ENCODE data around the gene ZNF892. TPM values are rescaled to one million over a fixed set of nuclear protein-coding genes. Genes with fewer than 3 reads are reported as not detected.
"Not testable (repeated sequence)": the region's sequence is repeated elsewhere in the genome, so short reads cannot be mapped to it uniquely, and the experiment has no call there.

ZNF892 gene
- polyA plus RNA-seq, 4 donors, result 4.7 to 5.3 (median 5.1) TPM

- no peak for DNase-seq (ENCODE audit: low read depth in 4 of 4, low spot score in 3 of 4)
Measured at GRCh38 chr2:95220449-95220848, 13.1 kb downstream of the ZNF892 start.

- DNase-seq (ENCODE audit: low read depth in 4 of 4, low spot score in 3 of 4), result no peak
Measured at GRCh38 chr2:95225658-95226057, 18.3 kb downstream of the ZNF892 start.

GRCh38 chr2:95231723-95232122 is 24.4 kb downstream of the ZNF892 start:
- peak in 3 of 4 donors; percentile 27 to 46 (median 40) for DNase-seq (ENCODE audit: low read depth in 4 of 4, low spot score in 3 of 4)

GRCh38 chr2:95232232-95232631 is 24.9 kb downstream of the ZNF892 start:
- no peak for DNase-seq (ENCODE audit: low read depth in 4 of 4, low spot score in 3 of 4)

GRCh38 chr2:95234286-95234785 is 27.0 kb downstream of the ZNF892 start:
- DNase-seq (ENCODE audit: low read depth in 4 of 4, low spot score in 3 of 4), result no peak

- DNase-seq (ENCODE audit: low read depth in 4 of 4, low spot score in 3 of 4), result no peak
Measured at GRCh38 chr2:95234816-95235215, 27.5 kb downstream of the ZNF892 start.

- DNase-seq (ENCODE audit: low read depth in 4 of 4, low spot score in 3 of 4), result no peak
Measured at GRCh38 chr2:95238131-95238530, 30.8 kb downstream of the ZNF892 start.

- no peak for DNase-seq (ENCODE audit: low read depth in 4 of 4, low spot score in 3 of 4)
Measured at GRCh38 chr2:95240091-95240490, 32.8 kb downstream of the ZNF892 start.

- no peak for DNase-seq (ENCODE audit: low read depth in 4 of 4, low spot score in 3 of 4)
Measured at GRCh38 chr2:95240556-95240955, 33.2 kb downstream of the ZNF892 start.

- DNase-seq (ENCODE audit: low read depth in 4 of 4, low spot score in 3 of 4), result not testable (repeated sequence)
Measured at GRCh38 chr2:95242084-95242483, 34.8 kb downstream of the ZNF892 start.

Other genes starting within 250 kb of the ZNF892 start
- gene MAL, start 181.8 kb upstream of the ZNF892 start, polyA plus RNA-seq (ENCODE audit: insufficient read length in 4 of 4), result 100 to 1,000 TPM in 3 of 4 donors, 1 to 10 TPM in 1; 6.3 to 361 (median 310) TPM
- gene MRPS5, start 85.7 kb upstream of the ZNF892 start, polyA plus RNA-seq (ENCODE audit: insufficient read length in 4 of 4), result 10 to 100 TPM; 46.3 to 91.0 (median 66.9) TPM
- 10 to 100 TPM; 18.3 to 42.7 (median 24.7) TPM for gene ZNF514, start 47.7 kb upstream of the ZNF892 start, polyA plus RNA-seq (ENCODE audit: insufficient read length in 4 of 4)
- gene ZNF2, start 41.7 kb upstream of the ZNF892 start, polyA plus RNA-seq (ENCODE audit: insufficient read length in 4 of 4), result 1 to 10 TPM; 7.2 to 9.7 (median 8.9) TPM
- 10 to 100 TPM in 3 of 4 donors, 1 to 10 TPM in 1; 1.7 to 50.5 (median 31.7) TPM for gene PROM2, start 66.9 kb downstream of the ZNF892 start, polyA plus RNA-seq (ENCODE audit: insufficient read length in 4 of 4)
- gene KCNIP3, start 89.8 kb downstream of the ZNF892 start, polyA plus RNA-seq (ENCODE audit: insufficient read length in 4 of 4), result 10 to 100 TPM in 3 of 4 donors, 1 to 10 TPM in 1; 8.7 to 18.9 (median 11.4) TPM
- 10 to 100 TPM; 29.8 to 51.5 (median 35.5) TPM for gene FAHD2A, start 195.2 kb downstream of the ZNF892 start, polyA plus RNA-seq (ENCODE audit: insufficient read length in 4 of 4)